Sigmoid colon (tissue), 7 donors: ENCODE results near the gene GP2. TPM values are rescaled to one million over a fixed set of nuclear protein-coding genes. Genes with fewer than 3 reads are reported as not detected.

Experiments
- DNase-seq: peaks from one replicate; pipeline ENCODE4 v3.0.0-alpha.2; 2019
- H3K27ac ChIP-seq, 4 donors: fragments of 200-600 bp; sonication (generic); one replicate each; pipeline ENCODE4 v1.5.1; 2016 to 2019; ENCODE audit warnings: mild to moderate bottlenecking in 1 of 4
- H3K27me3 ChIP-seq, 3 donors: fragments of 200-600 bp; sonication (generic); one replicate each; pipeline ENCODE4 v1.5.1; 2019; ENCODE audit warnings: mild to moderate bottlenecking in 1 of 3
- H3K36me3 ChIP-seq, 4 donors: fragments of 200-600 bp; sonication (generic); one replicate each; pipeline ENCODE4 v1.5.1; 2016 to 2019
- H3K4me1 ChIP-seq, 4 donors: fragments of 200-600 bp; sonication (generic); one replicate each; pipeline ENCODE4 v1.5.1; 2017 to 2019
- H3K4me3 ChIP-seq, 4 donors: fragments of 200-600 bp; sonication (generic); one replicate each; pipeline ENCODE4 v1.5.1; 2017 to 2019; ENCODE audit warnings: mild to moderate bottlenecking in 2 of 4, moderate library complexity in 1 of 4
- H3K9me3 ChIP-seq, 4 donors: fragments of 200-600 bp in 3 of 4; sonication (generic) in 3 of 4; one replicate each; pipeline versions ENCODE4 v1.5.1 to v1.6.1; 2013 to 2019
- EP300 ChIP-seq, 4 donors: sonication (generic); formaldehyde crosslinking; IDR thresholded peaks; one replicate each; pipeline ENCODE4 v1.6.1; 2017; ENCODE audit warnings: antibody characterized with exemption in 4 of 4
- POLR2A ChIP-seq, 2 donors: fragments of 450-650 bp; IDR thresholded peaks; one replicate each; pipeline ENCODE4 v1.6.1; 2016; ENCODE audit warnings: antibody characterized with exemption in 2 of 2, mild to moderate bottlenecking in 2 of 2, moderate library complexity in 2 of 2
- POLR2AphosphoS5 ChIP-seq, 4 donors: sonication (generic); formaldehyde crosslinking; IDR thresholded peaks; one replicate each; pipeline ENCODE4 v1.6.1; 2017; ENCODE audit warnings: antibody characterized with exemption in 4 of 4
- WGBS, 2 donors: extraction: QIAGEN DNeasy Blood & Tissue Kit; methylation state at CpG; one replicate each; pipeline ENCODE4 v1.1.7; 2013; 5-methylcytosine and 5-hydroxymethylcytosine counted together
- intact Hi-C: fragments of 100-400 bp; cut with DNase I; formaldehyde crosslinking; loops from one replicate; pipeline ENCODE4 v1.15.1; 2023
- polyA plus RNA-seq, 3 donors: library from polyadenylated mRNA; stranded (reverse); fragments of 200-250 nt; gene quantifications; one replicate each; pipeline ENCODE4 v1.2.3, GENCODE V29; 2013
- total RNA-seq, 4 donors: library from RNA; depleted of rRNA; stranded (reverse); fragments of >200 nt; gene quantifications; one replicate each; pipeline ENCODE4 v1.1.0, GENCODE V29; 2016
- TF ChIP-seq, protein P1 (sequence below), 4 experiments: fragments of 450-650 bp in 3 of 4; fragments of 200-600 bp in 1 of 4; IDR thresholded peaks; one replicate each; pipeline ENCODE4 v1.5.1; 2016 to 2019; ENCODE audit warnings: antibody characterized with exemption in 4 of 4, mild to moderate bottlenecking in 3 of 4, moderate library complexity in 2 of 4
- donor health status: healthy with polysubstance abuse.
- donor health status: Bipolar disorder and iron deficiency.
- donor health status: healthy.

GP2 gene
- total and polyA plus RNA-seq, 7 donors, result 1.0 to 12.0 (median 3.5) TPM; not detected in 4

DNA sequence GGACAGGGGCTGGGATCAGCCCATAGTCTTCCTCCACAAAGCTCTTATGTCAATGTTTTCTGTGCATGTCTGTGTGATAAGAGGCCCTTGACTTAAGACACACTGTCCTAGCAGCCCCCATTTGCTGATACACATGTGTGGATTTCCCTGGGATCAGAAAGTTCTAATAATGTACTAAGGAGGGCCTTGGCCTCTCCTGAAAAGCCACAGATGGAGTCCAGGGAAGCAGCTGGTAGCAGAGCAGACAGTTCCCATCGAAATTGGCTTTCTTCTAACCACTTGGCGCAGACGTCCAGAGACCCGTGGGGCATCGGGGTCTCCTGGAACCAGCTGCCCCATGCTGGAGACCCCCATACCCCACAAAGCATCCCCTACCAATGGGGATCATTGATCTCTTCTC is 4.3 kb upstream of the GP2 start:
- 88 to 89% methylated on average over 5 of the region's 5 CpGs for WGBS, 2 donors
- no peak for TF ChIP-seq EP300 (IDR thresholded peaks at IDR 0.05)
- no peak for TF ChIP-seq POLR2AphosphoS5 (IDR thresholded peaks at IDR 0.05)
- TF ChIP-seq, protein P1, sequence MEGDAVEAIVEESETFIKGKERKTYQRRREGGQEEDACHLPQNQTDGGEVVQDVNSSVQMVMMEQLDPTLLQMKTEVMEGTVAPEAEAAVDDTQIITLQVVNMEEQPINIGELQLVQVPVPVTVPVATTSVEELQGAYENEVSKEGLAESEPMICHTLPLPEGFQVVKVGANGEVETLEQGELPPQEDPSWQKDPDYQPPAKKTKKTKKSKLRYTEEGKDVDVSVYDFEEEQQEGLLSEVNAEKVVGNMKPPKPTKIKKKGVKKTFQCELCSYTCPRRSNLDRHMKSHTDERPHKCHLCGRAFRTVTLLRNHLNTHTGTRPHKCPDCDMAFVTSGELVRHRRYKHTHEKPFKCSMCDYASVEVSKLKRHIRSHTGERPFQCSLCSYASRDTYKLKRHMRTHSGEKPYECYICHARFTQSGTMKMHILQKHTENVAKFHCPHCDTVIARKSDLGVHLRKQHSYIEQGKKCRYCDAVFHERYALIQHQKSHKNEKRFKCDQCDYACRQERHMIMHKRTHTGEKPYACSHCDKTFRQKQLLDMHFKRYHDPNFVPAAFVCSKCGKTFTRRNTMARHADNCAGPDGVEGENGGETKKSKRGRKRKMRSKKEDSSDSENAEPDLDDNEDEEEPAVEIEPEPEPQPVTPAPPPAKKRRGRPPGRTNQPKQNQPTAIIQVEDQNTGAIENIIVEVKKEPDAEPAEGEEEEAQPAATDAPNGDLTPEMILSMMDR (IDR thresholded peaks at IDR 0.05), result no peak
- no peak for TF ChIP-seq POLR2A (IDR thresholded peaks at IDR 0.05)
- Histone ChIP-seq H3K4me1 (no peaks in the 10 kb centered on the region), H3K27ac (no peak overlapping the region), H3K27me3 (peaks cover 0 to 4% (median 0%) of the 10 kb centered on the region in 3 donors), H3K9me3 (no peaks in the 10 kb centered on the region), H3K4me3 (no peak overlapping the region), H3K36me3 (no peaks in the 10 kb centered on the region)
- no peak for DNase-seq
- intact Hi-C loops, result no loop called here

DNA sequence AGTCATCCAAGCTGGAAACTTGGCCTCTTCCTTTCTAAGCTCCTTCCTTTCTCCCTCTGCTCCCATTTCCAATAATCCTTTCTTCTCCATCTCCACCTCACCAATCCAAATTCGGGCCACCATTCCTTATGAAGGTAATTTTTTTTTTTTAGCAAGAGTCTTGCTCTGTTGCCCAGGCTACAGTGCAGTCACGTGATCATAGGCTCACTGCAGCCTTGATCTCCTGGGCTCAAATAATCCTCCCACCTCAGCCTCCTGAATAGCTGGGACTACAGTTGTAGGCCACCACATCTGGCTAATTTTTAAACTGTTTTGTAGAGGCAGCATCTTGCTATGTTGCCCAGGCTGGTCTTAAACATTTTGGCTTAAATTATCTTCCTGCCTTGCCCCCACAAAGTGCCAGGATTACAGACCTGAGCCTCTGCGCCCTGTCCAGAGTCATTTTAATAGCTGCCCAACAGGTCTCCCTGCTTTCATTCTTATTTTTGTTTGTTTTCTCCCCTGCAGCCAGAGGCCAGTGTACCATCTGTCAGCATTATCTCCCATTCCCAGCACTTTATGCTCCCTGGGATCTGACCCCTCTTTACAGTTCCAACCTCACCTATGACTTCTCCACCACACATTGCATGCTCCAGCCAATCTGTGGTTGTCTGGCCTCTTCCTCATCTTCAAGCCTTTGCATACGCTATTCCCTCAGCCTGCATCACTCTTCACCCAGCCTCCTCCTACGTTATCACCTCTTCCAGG is 2.3 kb upstream of the GP2 start:
- no peaks in the 10 kb centered on the region for H3K36me3 ChIP-seq
- peaks cover 0 to under 1% (median 0%) of the 10 kb centered on the region in 3 donors for H3K27me3 ChIP-seq
- no peaks in the 10 kb centered on the region for H3K4me1 ChIP-seq
- no peaks in the 10 kb centered on the region for H3K9me3 ChIP-seq
- DNase-seq, result no peak
- no peak overlapping the region for H3K27ac ChIP-seq
- no peak overlapping the region for H3K4me3 ChIP-seq
- WGBS, 2 donors, result 83 to 84% methylated on average over 5 of the region's 5 CpGs
- intact Hi-C loops, result no loop called here
- no peak for TF ChIP-seq POLR2A (IDR thresholded peaks at IDR 0.05)
- TF ChIP-seq, protein P1 (IDR thresholded peaks at IDR 0.05), result no peak
- TF ChIP-seq POLR2AphosphoS5 (IDR thresholded peaks at IDR 0.05), result no peak
- no peak for TF ChIP-seq EP300 (IDR thresholded peaks at IDR 0.05)

DNA sequence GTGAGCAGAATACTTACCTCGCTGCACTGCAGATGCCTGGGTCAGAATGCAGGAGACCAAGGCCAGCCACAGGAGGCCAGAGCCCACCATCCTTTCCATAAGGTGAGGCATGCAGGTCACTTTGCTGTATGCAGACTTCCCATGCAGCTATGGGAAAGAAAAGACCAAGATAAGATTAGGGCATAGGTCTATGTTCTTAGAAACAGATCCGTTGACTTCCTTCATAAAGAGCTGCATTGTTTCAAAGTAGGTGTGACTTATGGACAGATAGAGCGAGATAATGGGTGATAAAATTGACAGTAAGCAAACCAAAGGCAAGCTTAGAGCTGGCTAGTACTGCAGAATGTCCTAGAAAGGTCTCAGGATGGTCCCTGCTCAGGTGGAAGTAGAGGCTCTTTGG is 992 bp downstream of the GP2 start:
- DNase-seq, result no peak
- H3K4me3 ChIP-seq, result no peak overlapping the region
- H3K36me3 ChIP-seq, result no peaks in the 10 kb centered on the region
- H3K9me3 ChIP-seq, result no peaks in the 10 kb centered on the region
- intact Hi-C loops, result no loop called here
- no peak overlapping the region for H3K27ac ChIP-seq
- WGBS, 2 donors, result 22 to 64% methylated on average over 3 of the region's 3 CpGs
- H3K27me3 ChIP-seq, result no peaks in the 10 kb centered on the region
- H3K4me1 ChIP-seq, result no peaks in the 10 kb centered on the region
- TF ChIP-seq, protein P1 (IDR thresholded peaks at IDR 0.05), result no peak
- no peak for TF ChIP-seq EP300 (IDR thresholded peaks at IDR 0.05)

DNA sequence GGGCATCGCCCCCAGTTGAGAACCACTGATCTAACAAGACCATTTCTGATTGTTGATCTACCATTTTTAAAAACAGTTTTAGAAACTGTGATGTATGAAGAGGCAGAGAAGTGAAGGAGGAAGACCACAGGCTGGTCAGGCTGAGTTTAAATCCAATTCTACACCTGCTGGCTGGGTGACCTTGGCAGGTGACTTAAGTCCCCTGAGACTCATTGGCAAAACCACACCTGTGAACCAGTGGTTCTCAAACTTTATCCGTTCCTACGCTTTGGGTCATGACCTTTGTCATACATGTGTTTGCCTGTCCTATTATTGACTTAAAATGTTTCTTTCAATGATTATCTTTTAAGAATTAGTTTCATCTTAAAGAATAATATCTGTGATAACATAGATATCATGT is 2.3 kb downstream of the GP2 start:
- TF ChIP-seq EP300 (IDR thresholded peaks at IDR 0.05) (no peak), POLR2AphosphoS5 (IDR thresholded peaks at IDR 0.05) (no peak), POLR2A (IDR thresholded peaks at IDR 0.05) (no peak)
- TF ChIP-seq, protein P1 (IDR thresholded peaks at IDR 0.05), result no peak
- WGBS, 2 donors, result 53 to 70% methylated on average over 3 of the region's 3 CpGs
- intact Hi-C loops, result no loop called here
- no peak overlapping the region for H3K27ac ChIP-seq
- no peak overlapping the region for H3K4me3 ChIP-seq
- H3K4me1 ChIP-seq, result no peaks in the 10 kb centered on the region
- H3K36me3 ChIP-seq, result no peaks in the 10 kb centered on the region
- H3K27me3 ChIP-seq, result no peaks in the 10 kb centered on the region
- DNase-seq, result no peak
- no peaks in the 10 kb centered on the region for H3K9me3 ChIP-seq
